ENCODE data around the gene LPCAT4.
"Not testable (repeated sequence)": the region's sequence is repeated elsewhere in the genome, so short reads cannot be mapped to it uniquely, and the experiment has no call there.

Gene LPCAT4

GRCh38 chr15:34353627-34354026 lies 13.4 kb downstream of the LPCAT4 start:
- Histone ChIP-seq H3K79me2 (ENCODE audit: control insufficient read depth, low read length) (no peaks in the 10 kb centered on the region), H3F3A (ENCODE audit: control insufficient read depth, insufficient read depth) (no peaks in the 10 kb centered on the region), H3K9me3 (ENCODE audit: control insufficient read depth, insufficient read depth, low read length) (no peaks in the 10 kb centered on the region), H3K4me3 (ENCODE audit: low read length) (no peak overlapping the region), H4K20me1 (ENCODE audit: control insufficient read depth, insufficient read depth, low read depth, low read length) (no peaks in the 10 kb centered on the region), H3K36me3 (ENCODE audit: control insufficient read depth, low read length) (peaks cover 3% of the 10 kb centered on the region), H3K4me1 (ENCODE audit: control insufficient read depth, low read length) (no peaks in the 10 kb centered on the region), H3K27ac (ENCODE audit: low read depth, low read length) (no peak overlapping the region), H3K4me2 (ENCODE audit: low read length) (no peak overlapping the region), H3K27me3 (ENCODE audit: control insufficient read depth, low read length) (no peaks in the 10 kb centered on the region), H3K9me2 (replicated peaks; ENCODE audit: control insufficient read depth, low read length) (no peaks in the 10 kb centered on the region)
- TF ChIP-seq CTCF (IDR thresholded peaks at IDR 0.05; ENCODE audit: low read depth, low read length, poor library complexity, severe bottlenecking) (no peak), EZH2phosphoT487 (IDR thresholded peaks at IDR 0.05; ENCODE audit: borderline replicate concordance, low read length) (no peak)

DNA sequence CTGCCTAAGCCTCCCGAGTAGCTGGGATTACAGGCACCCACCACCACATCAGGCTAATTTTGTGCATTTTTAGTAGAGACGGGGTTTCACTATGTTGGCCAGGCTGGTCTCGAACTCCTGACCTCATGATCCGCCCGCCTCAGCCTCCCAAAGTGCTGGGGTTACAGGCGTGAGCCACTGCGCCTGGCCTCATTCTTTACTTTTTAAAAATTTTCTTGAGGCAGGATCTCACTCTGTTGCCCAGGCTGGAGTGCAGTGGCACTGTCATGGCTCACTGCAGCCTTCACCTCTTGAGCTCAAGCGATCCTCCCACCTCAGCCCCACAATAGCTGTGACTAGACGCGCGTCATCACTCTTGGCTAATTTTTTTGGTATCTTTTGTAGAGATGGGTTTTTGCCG lies 14.0 kb downstream of the LPCAT4 start:
- not testable (repeated sequence) for H3K36me3 ChIP-seq (ENCODE audit: control insufficient read depth, low read length); H3K27me3 ChIP-seq (ENCODE audit: control insufficient read depth, low read length); H3K4me3 ChIP-seq (ENCODE audit: low read length); H3K27ac ChIP-seq (ENCODE audit: low read depth, low read length); H3K9me2 ChIP-seq (replicated peaks; ENCODE audit: control insufficient read depth, low read length); H3K4me2 ChIP-seq (ENCODE audit: low read length); H3K4me1 ChIP-seq (ENCODE audit: control insufficient read depth, low read length); H3K79me2 ChIP-seq (ENCODE audit: control insufficient read depth, low read length); H3F3A ChIP-seq (ENCODE audit: control insufficient read depth, insufficient read depth); H3K9me3 ChIP-seq (ENCODE audit: control insufficient read depth, insufficient read depth, low read length); H4K20me1 ChIP-seq (ENCODE audit: control insufficient read depth, insufficient read depth, low read depth, low read length)

- H3K36me3 ChIP-seq (ENCODE audit: control insufficient read depth, low read length) = no peaks in the 10 kb centered on the region
- H3K4me3 ChIP-seq (ENCODE audit: low read length) = no peak overlapping the region
- TF ChIP-seq CTCF (IDR thresholded peaks at IDR 0.05; ENCODE audit: low read depth, low read length, poor library complexity, severe bottlenecking) (no peak), EZH2phosphoT487 (IDR thresholded peaks at IDR 0.05; ENCODE audit: borderline replicate concordance, low read length) (no peak)
These were observed 17.2 kb downstream of the LPCAT4 start for GRCh38 chr15:34349769-34350168.

GRCh38 chr15:34348735-34349300 lies 18.2 kb downstream of the LPCAT4 start:
- H3K4me3 ChIP-seq (ENCODE audit: low read length) = no peak overlapping the region
- no peak overlapping the region for H3K4me2 ChIP-seq (ENCODE audit: low read length)
- H3K36me3 ChIP-seq (ENCODE audit: control insufficient read depth, low read length) = no peaks in the 10 kb centered on the region
- no peaks in the 10 kb centered on the region for H3K4me1 ChIP-seq (ENCODE audit: control insufficient read depth, low read length)
- no peaks in the 10 kb centered on the region for H3K79me2 ChIP-seq (ENCODE audit: control insufficient read depth, low read length)
- H3K9me2 ChIP-seq (replicated peaks; ENCODE audit: control insufficient read depth, low read length) = no peaks in the 10 kb centered on the region
- H3K27me3 ChIP-seq (ENCODE audit: control insufficient read depth, low read length) = 0 out of 2 replicates have a peak, but pooled peaks cover 2% of the 10 kb centered on the region
- no peaks in the 10 kb centered on the region for H4K20me1 ChIP-seq (ENCODE audit: control insufficient read depth, insufficient read depth, low read depth, low read length)
- no peaks in the 10 kb centered on the region for H3F3A ChIP-seq (ENCODE audit: control insufficient read depth, insufficient read depth)
- TF ChIP-seq EZH2phosphoT487 (IDR thresholded peaks at IDR 0.05; ENCODE audit: borderline replicate concordance, low read length) = no peak
- TF ChIP-seq CTCF (IDR thresholded peaks at IDR 0.05; ENCODE audit: low read depth, low read length, poor library complexity, severe bottlenecking) = no peak
- no peaks in the 10 kb centered on the region for H3K9me3 ChIP-seq (ENCODE audit: control insufficient read depth, insufficient read depth, low read length)
- H3K27ac ChIP-seq (ENCODE audit: low read depth, low read length) = no peak overlapping the region

More at GRCh38 chr15:34349769-34350168, 17.2 kb downstream of the LPCAT4 start:
- Histone ChIP-seq H3K9me3 (ENCODE audit: control insufficient read depth, insufficient read depth, low read length) (no peaks in the 10 kb centered on the region), H3K27ac (ENCODE audit: low read depth, low read length) (no peak overlapping the region), H3K27me3 (ENCODE audit: control insufficient read depth, low read length) (0 out of 2 replicates have a peak, but pooled peaks cover 2% of the 10 kb centered on the region), H3K79me2 (ENCODE audit: control insufficient read depth, low read length) (no peaks in the 10 kb centered on the region), H4K20me1 (ENCODE audit: control insufficient read depth, insufficient read depth, low read depth, low read length) (no peaks in the 10 kb centered on the region), H3F3A (ENCODE audit: control insufficient read depth, insufficient read depth) (no peaks in the 10 kb centered on the region), H3K4me1 (ENCODE audit: control insufficient read depth, low read length) (no peaks in the 10 kb centered on the region), H3K9me2 (replicated peaks; ENCODE audit: control insufficient read depth, low read length) (no peaks in the 10 kb centered on the region), H3K4me2 (ENCODE audit: low read length) (no peak overlapping the region)

Measured in DOHH2 (cell line).